ENCODE data around the gene KANSL1.

DNA sequence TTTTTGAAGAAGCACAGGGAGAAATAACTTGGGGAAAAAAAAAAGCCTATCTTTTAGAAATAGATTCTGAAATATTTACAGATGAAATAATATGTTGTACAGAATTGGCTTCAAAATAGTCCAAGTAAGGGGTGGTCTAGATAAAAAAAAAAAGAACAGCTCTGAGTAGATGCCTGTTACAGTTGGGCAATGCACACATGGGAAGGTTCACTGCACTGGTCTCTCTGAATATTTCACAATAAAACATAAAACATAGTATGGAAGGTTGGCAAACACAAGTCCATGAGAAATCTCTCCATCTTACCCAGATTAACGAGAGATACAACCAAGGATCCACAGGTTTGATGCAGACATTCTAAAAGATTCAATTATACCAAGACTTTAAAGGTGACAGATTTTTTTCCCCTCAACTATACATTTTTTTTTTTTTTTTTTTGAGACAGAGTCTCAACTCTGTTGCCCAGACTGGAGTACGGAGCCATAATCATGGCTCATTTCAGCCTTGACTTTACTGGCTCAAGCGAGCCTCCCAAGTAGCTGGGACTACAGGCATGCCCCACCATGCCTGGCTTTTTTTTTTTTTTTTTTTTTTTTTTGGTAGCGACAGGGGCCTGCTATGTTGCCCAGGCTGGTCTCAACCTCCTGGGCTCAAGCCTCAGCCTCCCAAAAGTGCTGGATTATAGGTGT lies 58.0 kb downstream of the KANSL1 start:
- TF ChIP-seq PHF21A (IDR thresholded peaks at IDR 0.05; ENCODE audit: borderline replicate concordance, low read depth) (no peak), KAT7 (CRISPR knock-in tag; IDR thresholded peaks at IDR 0.05; ENCODE audit: borderline replicate concordance) (no peak), ZNF3 (CRISPR knock-in tag; IDR thresholded peaks at IDR 0.05) (no peak), PHB (CRISPR knock-in tag; IDR thresholded peaks at IDR 0.05) (no peak), NFE2 (IDR thresholded peaks at IDR 0.05; ENCODE audit: low read depth) (no peak), TRIM28 (IDR thresholded peaks at IDR 0.05) (no peak)
- TF ChIP-seq, protein P1, sequence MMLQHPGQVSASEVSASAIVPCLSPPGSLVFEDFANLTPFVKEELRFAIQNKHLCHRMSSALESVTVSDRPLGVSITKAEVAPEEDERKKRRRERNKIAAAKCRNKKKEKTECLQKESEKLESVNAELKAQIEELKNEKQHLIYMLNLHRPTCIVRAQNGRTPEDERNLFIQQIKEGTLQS (IDR thresholded peaks at IDR 0.05): no peak
- TF ChIP-seq, protein P1 (CRISPR knock-in tag; conservative IDR thresholded peaks at IDR 0.05): no peak
- TF ChIP-seq, protein P2, sequence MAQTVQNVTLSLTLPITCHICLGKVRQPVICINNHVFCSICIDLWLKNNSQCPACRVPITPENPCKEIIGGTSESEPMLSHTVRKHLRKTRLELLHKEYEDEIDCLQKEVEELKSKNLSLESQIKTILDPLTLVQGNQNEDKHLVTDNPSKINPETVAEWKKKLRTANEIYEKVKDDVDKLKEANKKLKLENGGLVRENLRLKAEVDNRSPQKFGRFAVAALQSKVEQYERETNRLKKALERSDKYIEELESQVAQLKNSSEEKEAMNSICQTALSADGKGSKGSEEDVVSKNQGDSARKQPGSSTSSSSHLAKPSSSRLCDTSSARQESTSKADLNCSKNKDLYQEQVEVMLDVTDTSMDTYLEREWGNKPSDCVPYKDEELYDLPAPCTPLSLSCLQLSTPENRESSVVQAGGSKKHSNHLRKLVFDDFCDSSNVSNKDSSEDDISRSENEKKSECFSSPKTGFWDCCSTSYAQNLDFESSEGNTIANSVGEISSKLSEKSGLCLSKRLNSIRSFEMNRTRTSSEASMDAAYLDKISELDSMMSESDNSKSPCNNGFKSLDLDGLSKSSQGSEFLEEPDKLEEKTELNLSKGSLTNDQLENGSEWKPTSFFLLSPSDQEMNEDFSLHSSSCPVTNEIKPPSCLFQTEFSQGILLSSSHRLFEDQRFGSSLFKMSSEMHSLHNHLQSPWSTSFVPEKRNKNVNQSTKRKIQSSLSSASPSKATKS (CRISPR knock-in tag; IDR thresholded peaks at IDR 0.05): no peak
- TF ChIP-seq, protein P3, sequence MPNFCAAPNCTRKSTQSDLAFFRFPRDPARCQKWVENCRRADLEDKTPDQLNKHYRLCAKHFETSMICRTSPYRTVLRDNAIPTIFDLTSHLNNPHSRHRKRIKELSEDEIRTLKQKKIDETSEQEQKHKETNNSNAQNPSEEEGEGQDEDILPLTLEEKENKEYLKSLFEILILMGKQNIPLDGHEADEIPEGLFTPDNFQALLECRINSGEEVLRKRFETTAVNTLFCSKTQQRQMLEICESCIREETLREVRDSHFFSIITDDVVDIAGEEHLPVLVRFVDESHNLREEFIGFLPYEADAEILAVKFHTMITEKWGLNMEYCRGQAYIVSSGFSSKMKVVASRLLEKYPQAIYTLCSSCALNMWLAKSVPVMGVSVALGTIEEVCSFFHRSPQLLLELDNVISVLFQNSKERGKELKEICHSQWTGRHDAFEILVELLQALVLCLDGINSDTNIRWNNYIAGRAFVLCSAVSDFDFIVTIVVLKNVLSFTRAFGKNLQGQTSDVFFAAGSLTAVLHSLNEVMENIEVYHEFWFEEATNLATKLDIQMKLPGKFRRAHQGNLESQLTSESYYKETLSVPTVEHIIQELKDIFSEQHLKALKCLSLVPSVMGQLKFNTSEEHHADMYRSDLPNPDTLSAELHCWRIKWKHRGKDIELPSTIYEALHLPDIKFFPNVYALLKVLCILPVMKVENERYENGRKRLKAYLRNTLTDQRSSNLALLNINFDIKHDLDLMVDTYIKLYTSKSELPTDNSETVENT (CRISPR knock-in tag; IDR thresholded peaks at IDR 0.05): no peak

Data from K562 (cell line).